Endodermal cell (in vitro differentiated cells): Measurements from ENCODE around the gene ZMYND8. TPM values are rescaled to one million over a fixed set of nuclear protein-coding genes. Genes with fewer than 3 reads are reported as not detected.

Source experiments
- DNase-seq: peaks from one replicate; pipeline ENCODE4 v3.0.0-alpha.2; 2017
- H3K27ac ChIP-seq: 2 replicates; pipeline ENCODE4 v1.5.1; 2013; ENCODE audit warnings: mild to moderate bottlenecking, low read depth, low read length, moderate library complexity
- H3K27me3 ChIP-seq: 2 replicates; pipeline ENCODE4 v1.6.1; 2013; ENCODE audit warnings: mild to moderate bottlenecking, low read length, moderate library complexity; ENCODE audit not compliant: insufficient read depth, control insufficient read depth, poor library complexity, severe bottlenecking
- H3K36me3 ChIP-seq: 2 replicates; pipeline ENCODE4 v1.7.0; 2013; ENCODE audit warnings: mild to moderate bottlenecking, low read length, moderate library complexity; ENCODE audit not compliant: control insufficient read depth, insufficient read depth
- H3K4me1 ChIP-seq: one replicate; pipeline ENCODE4 v1.7.0; 2013; ENCODE audit warnings: low read length; ENCODE audit not compliant: control insufficient read depth, insufficient read depth
- H3K4me3 ChIP-seq: 2 replicates; pipeline ENCODE4 v1.5.1; 2013; ENCODE audit warnings: mild to moderate bottlenecking, low read length, moderate library complexity
- H3K9ac ChIP-seq: 2 replicates; pipeline ENCODE4 v1.6.1; 2013; ENCODE audit warnings: mild to moderate bottlenecking, low read length, moderate library complexity; ENCODE audit not compliant: poor library complexity, severe bottlenecking; ENCODE audit errors: extremely low read depth
- H3K9me3 ChIP-seq: 2 replicates; pipeline ENCODE4 v1.6.1; 2013; ENCODE audit warnings: mild to moderate bottlenecking, low read length, moderate library complexity; ENCODE audit not compliant: control insufficient read depth
- H3K27ac Mint-ChIP-seq: 2 replicates; pipeline ENCODE4 v1.8.0; 2020; ENCODE audit warnings: mixed read lengths
- H3K27me3 Mint-ChIP-seq: 2 replicates; pipeline ENCODE4 v1.8.0; 2021; ENCODE audit warnings: mild to moderate bottlenecking, mixed read lengths; ENCODE audit not compliant: insufficient read depth
- H3K36me3 Mint-ChIP-seq: 2 replicates; pipeline ENCODE4 v1.8.0; 2020; ENCODE audit warnings: low read depth, mixed read lengths
- H3K4me1 Mint-ChIP-seq: 2 replicates; pipeline ENCODE4 v1.8.0; 2020; ENCODE audit warnings: mixed read lengths
- H3K4me3 Mint-ChIP-seq: 2 replicates; pipeline ENCODE4 v1.8.0; 2020; ENCODE audit warnings: mild to moderate bottlenecking, moderate library complexity, mixed read lengths
- H3K9me3 Mint-ChIP-seq: 2 replicates; pipeline ENCODE4 v1.8.0; 2020; ENCODE audit warnings: mild to moderate bottlenecking, mixed read lengths
- CTCF ChIP-seq: fragments of 200-600 bp; sonication (generic); conservative IDR thresholded peaks from 2 replicates; pipeline ENCODE4 v1.5.0; 2021; ENCODE audit warnings: antibody characterized with exemption, mild to moderate bottlenecking
- WGBS, 2 experiments: methylation state at CpG; one replicate each; pipeline versions ENCODE4 v1.1.5 to v1.1.7; 2013; ENCODE audit warnings: missing lambda C conversion rate in 2 of 2, mixed read lengths in 1 of 2; ENCODE audit not compliant: insufficient coverage in 1 of 2, insufficient read length in 1 of 2; 5-methylcytosine and 5-hydroxymethylcytosine counted together
- total RNA-seq, 2 donors: library from RNA; stranded (reverse); fragmentation: NEBNext Ultra II Directional in 1 of 2; extraction: Animal tissue kit (Norgen Biotek cat#: 25700) in 1 of 2; gene quantifications; 2 replicates in 1 of 2; 3 replicates in 1 of 2; pipeline ENCODE4 v1.2.1, GENCODE V29; 2021

ZMYND8 gene
- total RNA-seq, 2 donors from 2014 or later = 85.0 to 99.9 TPM

DNA sequence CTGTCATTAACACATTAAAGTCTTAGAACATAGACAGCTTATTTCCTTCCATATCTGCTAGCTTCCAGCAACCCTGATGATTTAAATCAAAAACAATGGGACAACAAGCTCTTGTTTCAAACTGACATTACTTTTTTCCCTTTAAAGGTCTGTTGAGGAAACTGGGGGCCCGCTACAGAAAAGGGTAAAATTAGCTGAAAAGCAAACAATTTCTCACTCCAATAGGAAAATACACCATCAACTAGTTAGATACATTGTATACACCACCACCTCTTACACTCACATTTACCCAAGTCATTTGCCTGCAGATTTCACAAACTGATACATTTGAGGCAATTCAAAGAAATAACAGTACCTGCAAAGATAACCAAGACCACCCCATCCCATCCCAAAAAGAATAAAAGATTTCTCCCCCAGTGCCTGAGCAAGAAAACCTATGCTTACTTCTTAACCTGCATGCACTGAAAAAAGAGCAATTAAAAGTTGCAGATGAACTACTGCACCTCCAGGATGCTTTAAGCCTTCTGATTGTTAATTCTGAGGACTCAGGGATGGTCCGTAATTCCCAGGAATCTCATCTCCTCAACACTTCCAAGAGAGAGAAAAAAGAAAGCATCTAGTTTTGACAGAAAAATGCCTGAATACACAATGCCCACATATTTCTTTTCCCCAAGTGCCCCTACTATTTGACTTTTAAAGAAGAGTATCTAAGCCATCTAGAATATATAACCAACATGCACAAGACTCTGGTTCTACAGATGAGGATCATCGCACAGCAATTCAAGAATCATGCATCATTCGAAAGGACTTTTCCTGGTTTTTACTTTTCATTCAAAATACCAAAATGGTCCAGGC lies 5.6 kb downstream of the ZMYND8 start:
- Mint-ChIP-seq H3K27ac (no peak overlapping the region), H3K9me3 (no peaks in the 10 kb centered on the region), H3K27me3 (no peaks in the 10 kb centered on the region), H3K36me3 (peaks cover 13% of the 10 kb centered on the region), H3K4me3 (no peak overlapping the region), H3K4me1 (no peaks in the 10 kb centered on the region)
- H3K27ac ChIP-seq = peak overlapping the region; percentile 80
- H3K4me3 ChIP-seq = peak overlapping the region; percentile 92
- no peak for TF ChIP-seq CTCF
- peaks cover 22% of the 10 kb centered on the region for H3K36me3 ChIP-seq
- peaks cover 44% of the 10 kb centered on the region for H3K4me1 ChIP-seq
- no peaks in the 10 kb centered on the region for H3K27me3 ChIP-seq
- DNase-seq = no peak
- WGBS, 2 experiments = 83 to 86% methylated on average over 3 to 4 of the region's 4 CpGs
- H3K9ac ChIP-seq = peak overlapping the region; percentile 84
- H3K9me3 ChIP-seq = no peaks in the 10 kb centered on the region

DNA sequence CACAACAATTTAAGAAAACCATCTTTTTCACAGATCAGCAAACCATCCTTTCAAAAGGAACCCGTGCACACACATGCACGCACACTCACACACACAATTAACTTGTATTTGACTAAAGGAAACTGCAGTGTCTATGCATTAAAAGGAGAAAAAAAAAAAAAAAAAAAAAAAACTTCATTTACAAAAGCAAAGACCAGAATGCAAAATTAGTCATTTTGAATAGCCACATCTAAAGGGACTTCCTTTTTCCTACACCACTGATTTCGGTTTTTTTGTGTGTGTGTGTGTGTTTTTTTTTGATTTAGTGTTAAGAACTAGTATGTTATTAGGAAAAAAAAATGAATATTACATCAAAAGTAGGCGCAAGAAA lies 6.3 kb downstream of the ZMYND8 start:
- H3K36me3 Mint-ChIP-seq = peaks cover 16% of the 10 kb centered on the region
- no peaks in the 10 kb centered on the region for H3K27me3 Mint-ChIP-seq
- H3K4me1 Mint-ChIP-seq = peaks cover 1% of the 10 kb centered on the region
- no peaks in the 10 kb centered on the region for H3K9me3 ChIP-seq
- H3K27ac ChIP-seq = no peak overlapping the region
- no peak for TF ChIP-seq CTCF
- H3K27me3 ChIP-seq = no peaks in the 10 kb centered on the region
- H3K9ac ChIP-seq = peak overlapping the region; percentile 84
- H3K4me3 Mint-ChIP-seq = no peak overlapping the region
- no peaks in the 10 kb centered on the region for H3K9me3 Mint-ChIP-seq
- no peak overlapping the region for H3K27ac Mint-ChIP-seq
- WGBS, 2 experiments = 36 to 37% methylated on average over 3 of the region's 4 CpGs
- peaks cover 44% of the 10 kb centered on the region for H3K4me1 ChIP-seq
- H3K4me3 ChIP-seq = peak overlapping the region; percentile 92
- H3K36me3 ChIP-seq = peaks cover 26% of the 10 kb centered on the region
- DNase-seq = no peak

GRCh38 chr20:47349365-47350180 lies 6.9 kb downstream of the ZMYND8 start:
- peaks cover 41% of the 10 kb centered on the region for H3K4me1 ChIP-seq
- peak overlapping the region; percentile 84 for H3K9ac ChIP-seq
- H3K27ac ChIP-seq = peak overlapping the region; percentile 86
- H3K4me3 Mint-ChIP-seq = no peak overlapping the region
- H3K4me1 Mint-ChIP-seq = peaks cover 3% of the 10 kb centered on the region
- peak overlapping the region; percentile 92 for H3K4me3 ChIP-seq
- H3K9me3 ChIP-seq = no peaks in the 10 kb centered on the region
- peaks cover 20% of the 10 kb centered on the region for H3K36me3 Mint-ChIP-seq
- H3K9me3 Mint-ChIP-seq = no peaks in the 10 kb centered on the region
- H3K27me3 Mint-ChIP-seq = no peaks in the 10 kb centered on the region
- 54 to 59% methylated on average over 7 of the region's 7 CpGs for WGBS, 2 experiments
- DNase-seq = no peak
- H3K27me3 ChIP-seq = no peaks in the 10 kb centered on the region
- no peak overlapping the region for H3K27ac Mint-ChIP-seq
- H3K36me3 ChIP-seq = peaks cover 32% of the 10 kb centered on the region
- TF ChIP-seq CTCF = no peak
